Activated CD4-positive, alpha-beta T cell treated with anti-CD3 and anti-CD28 coated beads, Interleukin-2, Interleukin-4, amounts not matched to agents 100 ng/mL and 50 ng/mL, durations not matched to agents 16 hours and 8 hours (primary cell): ENCODE measurements around the gene SLIT1.
A peak's percentile ranks its signal among the peaks of the same experiment; 100 is the strongest.

Experiments
- DNase-seq: peaks from one replicate; pipeline ENCODE4 v3.0.0-alpha.2; 2020; ENCODE audit warnings: low spot score

SLIT1 gene

GRCh38 chr10:97000487-97001182 is 185.1 kb downstream of the SLIT1 start:
- no peak for DNase-seq

- DNase-seq = no peak
Measured at GRCh38 chr10:96999987-97000386, 185.8 kb downstream of the SLIT1 start.

- no peak for DNase-seq
Measured at GRCh38 chr10:96999337-96999736, 186.4 kb downstream of the SLIT1 start.

- no peak for DNase-seq
Measured at GRCh38 chr10:96998329-96998888, 187.3 kb downstream of the SLIT1 start.

- DNase-seq = no peak
Measured at GRCh38 chr10:96996275-96996965, 189.3 kb downstream of the SLIT1 start.

- DNase-seq = no peak
Measured at GRCh38 chr10:96995851-96996250, 189.9 kb downstream of the SLIT1 start.

- no peak for DNase-seq
Measured at GRCh38 chr10:96992721-96993120, 193.0 kb downstream of the SLIT1 start.

GRCh38 chr10:96991313-96991841 is 194.4 kb downstream of the SLIT1 start:
- peak; percentile 8 for DNase-seq

- no peak for DNase-seq
Measured at GRCh38 chr10:96988426-96988825, 197.3 kb downstream of the SLIT1 start.

GRCh38 chr10:96987842-96988175 is 197.9 kb downstream of the SLIT1 start:
- no peak for DNase-seq

- DNase-seq = no peak
Measured at GRCh38 chr10:96987141-96987841, 198.5 kb downstream of the SLIT1 start.

GRCh38 chr10:96986200-96986856 is 199.4 kb downstream of the SLIT1 start:
- no peak for DNase-seq

GRCh38 chr10:96984541-96985131 is 201.1 kb downstream of the SLIT1 start:
- no peak for DNase-seq

GRCh38 chr10:96982149-96982930 is 203.4 kb downstream of the SLIT1 start:
- no peak for DNase-seq

GRCh38 chr10:96978621-96979154 is 207.1 kb downstream of the SLIT1 start:
- DNase-seq = peak; percentile 78

- DNase-seq = no peak
Measured at GRCh38 chr10:96975136-96975535, 210.6 kb downstream of the SLIT1 start.

- no peak for DNase-seq
Measured at GRCh38 chr10:96973809-96974747, 211.7 kb downstream of the SLIT1 start.

- no peak for DNase-seq
Measured at GRCh38 chr10:96972264-96972663, 213.5 kb downstream of the SLIT1 start.

- no peak for DNase-seq
Measured at GRCh38 chr10:96971324-96971723, 214.4 kb downstream of the SLIT1 start.
